RPMI7951 (cell line): ENCODE measurements around the gene TECR. TPM values are rescaled to one million over a fixed set of nuclear protein-coding genes. Genes with fewer than 3 reads are reported as not detected.

Experiments used
- DNase-seq: peaks from one replicate; pipeline ENCODE4 v3.0.0-alpha.2; 2012; ENCODE audit warnings: low read depth
- total RNA-seq: library from RNA; depleted of rRNA; stranded (reverse); fragments of >200 nt; shearing (Covaris generic); gene quantifications from 2 replicates; pipeline ENCODE4 v1.2.3, GENCODE V29; 2014

The TECR gene
- total RNA-seq, 1 experiment from 2014 or later, result 102 TPM

- peak; percentile 70 for DNase-seq
Observed at GRCh38 chr19:14507704-14508542, 21.5 kb upstream of the TECR start.

GRCh38 chr19:14510311-14511228 lies 18.8 kb upstream of the TECR start:
- DNase-seq, result peak; percentile 65

- DNase-seq, result no peak
Observed at GRCh38 chr19:14511229-14511593, 18.2 kb upstream of the TECR start.

- DNase-seq, result no peak
Observed at GRCh38 chr19:14512406-14512961, 16.9 kb upstream of the TECR start.

GRCh38 chr19:14514215-14514863 lies 15.1 kb upstream of the TECR start:
- DNase-seq, result no peak

GRCh38 chr19:14515501-14516047 lies 13.8 kb upstream of the TECR start:
- peak; percentile 38 for DNase-seq

GRCh38 chr19:14516048-14516534 lies 13.3 kb upstream of the TECR start:
- DNase-seq, result no peak

GRCh38 chr19:14516746-14517438 lies 12.5 kb upstream of the TECR start:
- DNase-seq, result peak; percentile 15

- peak; percentile 32 for DNase-seq
Observed at GRCh38 chr19:14517446-14517839, 12.0 kb upstream of the TECR start.

- peak; percentile 81 for DNase-seq
Observed at GRCh38 chr19:14517840-14518505, 11.4 kb upstream of the TECR start, which contains the start of gene DNAJB1. TSS of gene DNAJB1 (minus strand) at chr19:14518397. CDS start at chr19:14518349, 48 bp downstream.

- DNase-seq, result no peak
Observed at GRCh38 chr19:14519245-14519859, 10.0 kb upstream of the TECR start.

- DNase-seq, result peak; percentile 98
Observed at GRCh38 chr19:14519860-14520407, 9.5 kb upstream of the TECR start.

- DNase-seq, result no peak
Observed at GRCh38 chr19:14520543-14520942, 8.9 kb upstream of the TECR start.

GRCh38 chr19:14525729-14526128 lies 3.7 kb upstream of the TECR start:
- DNase-seq, result no peak

GRCh38 chr19:14526423-14526822 lies 3.0 kb upstream of the TECR start:
- DNase-seq, result no peak

- DNase-seq, result no peak
Observed at GRCh38 chr19:14528419-14529253, 758 bp upstream of the TECR start.

GRCh38 chr19:14530005-14530348 lies 583 bp downstream of the TECR start:
- no peak for DNase-seq

GRCh38 chr19:14530506-14530905 lies 1.1 kb downstream of the TECR start:
- DNase-seq, result no peak

GRCh38 chr19:14533450-14533849 lies 4.1 kb downstream of the TECR start:
- no peak for DNase-seq
